Loucy (cell line): ENCODE results near the gene SMIM14.

Experiments used
- EZH2phosphoT487 ChIP-seq: fragments of 200-600 bp; IDR thresholded peaks from 2 replicates; pipeline ENCODE4 v1.6.1; 2018; ENCODE audit warnings: antibody characterized with exemption, mild to moderate bottlenecking, moderate library complexity, borderline replicate concordance
- TF ChIP-seq, protein P1 (sequence below): fragments of 200-600 bp; sonication (generic); conservative IDR thresholded peaks from 2 replicates; pipeline ENCODE4 v1.5.1; 2014; ENCODE audit warnings: mild to moderate bottlenecking, antibody characterized with exemption, low read length

GRCh38 chr4:39571054-39571453, 67.6 kb downstream of the SMIM14 start:
- TF ChIP-seq, protein P1, sequence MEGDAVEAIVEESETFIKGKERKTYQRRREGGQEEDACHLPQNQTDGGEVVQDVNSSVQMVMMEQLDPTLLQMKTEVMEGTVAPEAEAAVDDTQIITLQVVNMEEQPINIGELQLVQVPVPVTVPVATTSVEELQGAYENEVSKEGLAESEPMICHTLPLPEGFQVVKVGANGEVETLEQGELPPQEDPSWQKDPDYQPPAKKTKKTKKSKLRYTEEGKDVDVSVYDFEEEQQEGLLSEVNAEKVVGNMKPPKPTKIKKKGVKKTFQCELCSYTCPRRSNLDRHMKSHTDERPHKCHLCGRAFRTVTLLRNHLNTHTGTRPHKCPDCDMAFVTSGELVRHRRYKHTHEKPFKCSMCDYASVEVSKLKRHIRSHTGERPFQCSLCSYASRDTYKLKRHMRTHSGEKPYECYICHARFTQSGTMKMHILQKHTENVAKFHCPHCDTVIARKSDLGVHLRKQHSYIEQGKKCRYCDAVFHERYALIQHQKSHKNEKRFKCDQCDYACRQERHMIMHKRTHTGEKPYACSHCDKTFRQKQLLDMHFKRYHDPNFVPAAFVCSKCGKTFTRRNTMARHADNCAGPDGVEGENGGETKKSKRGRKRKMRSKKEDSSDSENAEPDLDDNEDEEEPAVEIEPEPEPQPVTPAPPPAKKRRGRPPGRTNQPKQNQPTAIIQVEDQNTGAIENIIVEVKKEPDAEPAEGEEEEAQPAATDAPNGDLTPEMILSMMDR = no peak
- TF ChIP-seq EZH2phosphoT487 = no peak
